IMR-90 (cell line): ENCODE measurements around the gene APOH. TPM values are rescaled to one million over a fixed set of nuclear protein-coding genes. Genes with fewer than 3 reads are reported as not detected.

Experiments used
- ATAC-seq: fragments of 200-7000 bp; cut with Tn5 transposase; 2 replicates; pipeline ENCODE4 v1.9.1; 2020; ENCODE audit warnings: low read depth, mild to moderate bottlenecking, moderate library complexity
- BruUV-seq: library from RNA; stranded (reverse); fragments of 400-500 nt; replicated peaks from 2 replicates; lab custom pipeline; 2021; lab: Mats Ljungman, UMichigan
- CTCF ChIA-PET: fragments of 300-600 bp; formaldehyde crosslinking; extraction: SDS; loops from one replicate; lab custom pipeline; 2021; ENCODE audit warnings: antibody characterized with exemption; lab: Yijun Ruan, JAX
- POLR2A ChIA-PET: fragments of 300-600 bp; sonication (Branson Sonifier 250); formaldehyde crosslinking; loops from one replicate; lab custom pipeline; 2022; ENCODE audit warnings: antibody characterized with exemption; ENCODE audit not compliant: unreplicated experiment; lab: Charles Lee
- DNase-seq: peaks from one replicate; pipeline ENCODE4 v3.0.0; 2013
- H2AFZ ChIP-seq: replicated peaks from 2 replicates; pipeline ENCODE3; 2013; ENCODE audit warnings: low read length, mild to moderate bottlenecking; ENCODE audit not compliant: poor library complexity
- H2AK5ac ChIP-seq: 2 replicates; pipeline ENCODE4 v1.6.1; 2013; ENCODE audit warnings: low read depth, low read length, inconsistent platforms
- H2AK9ac ChIP-seq: replicated peaks from 2 replicates; pipeline ENCODE3; 2013; ENCODE audit warnings: mild to moderate bottlenecking, low read depth, low read length, moderate library complexity; ENCODE audit not compliant: poor library complexity
- H2BK120ac ChIP-seq: 2 replicates; pipeline ENCODE4 v1.6.1; 2013; ENCODE audit warnings: low read depth, low read length, inconsistent platforms
- H2BK15ac ChIP-seq: 3 replicates; pipeline ENCODE4 v1.6.1; 2013; ENCODE audit warnings: low read depth, low read length, inconsistent platforms
- H2BK20ac ChIP-seq: 2 replicates; pipeline ENCODE4 v1.6.1; 2013; ENCODE audit warnings: low read depth, mild to moderate bottlenecking, inconsistent platforms, low read length, moderate library complexity
- H2BK5ac ChIP-seq: 2 replicates; pipeline ENCODE4 v1.6.1; 2013; ENCODE audit warnings: mild to moderate bottlenecking, low read depth, low read length, inconsistent platforms; ENCODE audit not compliant: poor library complexity, severe bottlenecking
- H3K14ac ChIP-seq: replicated peaks from 2 replicates; pipeline ENCODE4 v1.6.1; 2013; ENCODE audit warnings: low read depth, low read length, inconsistent platforms
- H3K18ac ChIP-seq: 2 replicates; pipeline ENCODE4 v1.6.1; 2013; ENCODE audit warnings: low read depth, low read length, control low read depth
- H3K23ac ChIP-seq: 2 replicates; pipeline ENCODE4 v1.6.1; 2013; ENCODE audit warnings: low read depth, low read length, inconsistent platforms
- H3K27ac ChIP-seq: 2 replicates; pipeline ENCODE4 v1.5.1; 2013; ENCODE audit warnings: mild to moderate bottlenecking, control low read depth, low read length; ENCODE audit not compliant: insufficient read depth
- H3K27me3 ChIP-seq: 2 replicates; pipeline ENCODE4 v1.6.1; 2013; ENCODE audit warnings: low read length; ENCODE audit not compliant: control insufficient read depth, insufficient read depth
- H3K36me3 ChIP-seq: 2 replicates; pipeline ENCODE4 v1.6.1; 2013; ENCODE audit warnings: low read length, mixed read lengths; ENCODE audit not compliant: control insufficient read depth, insufficient read depth
- H3K4ac ChIP-seq: 2 replicates; pipeline ENCODE4 v1.6.1; 2013; ENCODE audit warnings: low read depth, low read length, inconsistent platforms
- H3K4me1 ChIP-seq: 2 replicates; pipeline ENCODE4 v1.6.1; 2013; ENCODE audit warnings: low read length, mixed read lengths; ENCODE audit not compliant: control insufficient read depth, insufficient read depth
- H3K4me2 ChIP-seq: 2 replicates; pipeline ENCODE4 v1.6.1; 2013; ENCODE audit warnings: low read depth, mild to moderate bottlenecking, control low read depth, low read length, moderate library complexity
- H3K4me3 ChIP-seq: 2 replicates; pipeline ENCODE4 v1.5.1; 2013; ENCODE audit warnings: low read depth, mild to moderate bottlenecking, control low read depth, low read length, moderate library complexity; ENCODE audit not compliant: insufficient read depth
- H3K56ac ChIP-seq: 2 replicates; pipeline ENCODE4 v1.6.1; 2013; ENCODE audit warnings: low read length, inconsistent platforms; ENCODE audit not compliant: insufficient read depth; ENCODE audit errors: extremely low read depth
- H3K79me1 ChIP-seq, 2 experiments: 2 replicates each; pipeline ENCODE4 v1.6.1; 2013; ENCODE audit warnings: low read length in 2 of 2, inconsistent platforms in 1 of 2, low read depth in 1 of 2
- H3K9ac ChIP-seq: 2 replicates; pipeline ENCODE4 v1.6.1; 2013; ENCODE audit warnings: low read depth, low read length, control low read depth
- H3K9me1 ChIP-seq: 2 replicates; pipeline ENCODE4 v1.6.1; 2013; ENCODE audit warnings: low read length, inconsistent platforms; ENCODE audit not compliant: insufficient read depth
- H3K9me3 ChIP-seq: 2 replicates; pipeline ENCODE4 v1.6.1; 2013; ENCODE audit warnings: low read length; ENCODE audit not compliant: control insufficient read depth, insufficient read depth
- H4K20me1 ChIP-seq: 2 replicates; pipeline ENCODE4 v1.6.1; 2013; ENCODE audit warnings: low read length, inconsistent platforms; ENCODE audit not compliant: insufficient read depth
- H4K5ac ChIP-seq: 2 replicates; pipeline ENCODE4 v1.6.1; 2013; ENCODE audit warnings: mild to moderate bottlenecking, low read depth, low read length, control low read depth
- H4K8ac ChIP-seq, 2 experiments: 2 replicates each; pipeline ENCODE4 v1.6.1; 2013; ENCODE audit warnings: low read depth in 2 of 2, low read length in 2 of 2, control low read depth in 1 of 2, inconsistent platforms in 1 of 2
- H4K91ac ChIP-seq: 2 replicates; pipeline ENCODE4 v1.6.1; 2013; ENCODE audit warnings: low read depth, low read length, inconsistent platforms; ENCODE audit not compliant: insufficient read depth
- BHLHE40 ChIP-seq: fragments of 150-350 bp; IDR thresholded peaks from 2 replicates; pipeline ENCODE4 v1.6.1; 2016; ENCODE audit warnings: mild to moderate bottlenecking, low read depth, low read length
- CEBPB ChIP-seq: IDR thresholded peaks from 2 replicates; pipeline ENCODE4 v1.6.1; 2012; ENCODE audit warnings: low read depth, low read length, improper control_type of control experiment
- CHD1 ChIP-seq: IDR thresholded peaks from 2 replicates; pipeline ENCODE4 v1.6.1; 2012; ENCODE audit warnings: low read depth, low read length, improper control_type of control experiment
- ELK1 ChIP-seq: fragments of 150-350 bp; IDR thresholded peaks from 2 replicates; pipeline ENCODE4 v1.6.1; 2016; ENCODE audit warnings: low read depth, mild to moderate bottlenecking, low read length, moderate library complexity, borderline replicate concordance
- MAFK ChIP-seq: IDR thresholded peaks from 2 replicates; pipeline ENCODE4 v1.6.1; 2012; ENCODE audit warnings: low read depth, low read length, improper control_type of control experiment
- MXI1 ChIP-seq: IDR thresholded peaks from 2 replicates; pipeline ENCODE4 v1.6.1; 2012; ENCODE audit warnings: low read depth, mild to moderate bottlenecking, low read length, moderate library complexity, borderline replicate concordance
- POLR2A ChIP-seq: IDR thresholded peaks from 2 replicates; pipeline ENCODE4 v1.6.1; 2012; ENCODE audit warnings: mild to moderate bottlenecking, low read depth, low read length
- RAD21 ChIP-seq: IDR thresholded peaks from 2 replicates; pipeline ENCODE4 v1.6.1; 2012; ENCODE audit warnings: low read length, improper control_type of control experiment
- RCOR1 ChIP-seq: IDR thresholded peaks from 2 replicates; pipeline ENCODE4 v1.6.1; 2012; ENCODE audit warnings: mild to moderate bottlenecking, low read length, improper control_type of control experiment; ENCODE audit not compliant: insufficient replicate concordance
- RFX5 ChIP-seq: IDR thresholded peaks from 2 replicates; pipeline ENCODE4 v1.8.0; 2012; ENCODE audit warnings: low read depth, mild to moderate bottlenecking, low read length, moderate library complexity
- SMC3 ChIP-seq: fragments of 150-350 bp; IDR thresholded peaks from 2 replicates; pipeline ENCODE4 v1.6.1; 2016; ENCODE audit warnings: low read depth, mild to moderate bottlenecking, antibody characterized with exemption, low read length, moderate library complexity
- WGBS, 2 experiments: methylation state at CpG; one replicate each; pipeline versions ENCODE4 v1.1.5 to v1.1.7; 2013; ENCODE audit warnings: missing lambda C conversion rate in 2 of 2; ENCODE audit not compliant: insufficient read length in 1 of 2; ENCODE audit errors: extremely low coverage in 2 of 2; 5-methylcytosine and 5-hydroxymethylcytosine counted together
- dilution Hi-C: fragments of 300-500 bp; cut with HindIII; formaldehyde crosslinking; loops from one replicate; pipeline ENCODE4 v1.14.3; 2018; ENCODE audit warnings: low sequenced_read_pairs; ENCODE audit not compliant: unreplicated experiment
- in situ Hi-C: fragments of 300-500 bp; cut with MboI; formaldehyde crosslinking; loops from 3 replicates; pipeline ENCODE4 v1.14.3; 2019; ENCODE audit warnings: low sequenced_read_pairs, inconsistent platforms, mixed read lengths
- intact Hi-C: fragments of 100-400 bp; cut with micrococcal nuclease; formaldehyde crosslinking; loops from 2 replicates; pipeline ENCODE4 v1.10.0; 2022
- polyA plus RNA-seq, 3 experiments: library from polyadenylated mRNA; depleted of rRNA; stranded (reverse); fragments of >200 nt; gene quantifications; 2 replicates each; pipeline ENCODE4 v1.2.3, GENCODE V29; 2012; ENCODE audit warnings: low replicate concordance in 1 of 3
- total RNA-seq: library from RNA; depleted of rRNA; stranded (reverse); fragments of >200 nt; gene quantifications from 2 replicates; pipeline ENCODE4 v1.2.3, GENCODE V29; 2012
- TF ChIP-seq, protein P1 (sequence below): conservative IDR thresholded peaks from 2 replicates; pipeline ENCODE4 v1.5.1; 2012; ENCODE audit warnings: mild to moderate bottlenecking, low read depth, low read length, improper control_type of control experiment

Gene APOH
- total and polyA plus RNA-seq, 2 of the 4 experiments (the other 2 are of a cell fraction): not detected

- Histone ChIP-seq H4K8ac (no peak overlapping the region), H3K14ac (no peak overlapping the region), H2AFZ (no peak overlapping the region), H2AK9ac (no peak overlapping the region), H4K20me1 (no peaks in the 10 kb centered on the region), H3K79me1 (no peaks in the 10 kb centered on the region), H3K4me3 (no peak overlapping the region), H2BK120ac (no peak overlapping the region), H2BK20ac (no peak overlapping the region), H3K4me1 (no peaks in the 10 kb centered on the region), H3K23ac (no peak overlapping the region), H2BK5ac (no peak overlapping the region), H3K4ac (no peak overlapping the region), H3K9me1 (no peaks in the 10 kb centered on the region; the same call in 1 of the 2 replicates), H2BK15ac (no peak overlapping the region), H3K4me2 (no peak overlapping the region), H4K91ac (no peak overlapping the region), H3K27me3 (peaks cover 17% of the 10 kb centered on the region), H3K56ac (no peak overlapping the region), H3K18ac (no peak overlapping the region), H3K9ac (no peak overlapping the region), H3K27ac (no peak overlapping the region), H3K36me3 (no peaks in the 10 kb centered on the region), H3K9me3 (no peaks in the 10 kb centered on the region), H2AK5ac (no peak overlapping the region), H4K5ac (no peak overlapping the region)
- intact Hi-C loops: no loop called here
- ChIA-PET POLR2A (no interaction called here), CTCF (no interaction called here)
- ATAC-seq (no peak), DNase-seq (no peak)
- TF ChIP-seq ELK1: no peak
- no peak for TF ChIP-seq BHLHE40
- no peak for TF ChIP-seq CEBPB
- no peak for TF ChIP-seq RCOR1
- TF ChIP-seq CHD1: no peak
- TF ChIP-seq SMC3: no peak
- no peak for TF ChIP-seq MXI1
- TF ChIP-seq, protein P1, sequence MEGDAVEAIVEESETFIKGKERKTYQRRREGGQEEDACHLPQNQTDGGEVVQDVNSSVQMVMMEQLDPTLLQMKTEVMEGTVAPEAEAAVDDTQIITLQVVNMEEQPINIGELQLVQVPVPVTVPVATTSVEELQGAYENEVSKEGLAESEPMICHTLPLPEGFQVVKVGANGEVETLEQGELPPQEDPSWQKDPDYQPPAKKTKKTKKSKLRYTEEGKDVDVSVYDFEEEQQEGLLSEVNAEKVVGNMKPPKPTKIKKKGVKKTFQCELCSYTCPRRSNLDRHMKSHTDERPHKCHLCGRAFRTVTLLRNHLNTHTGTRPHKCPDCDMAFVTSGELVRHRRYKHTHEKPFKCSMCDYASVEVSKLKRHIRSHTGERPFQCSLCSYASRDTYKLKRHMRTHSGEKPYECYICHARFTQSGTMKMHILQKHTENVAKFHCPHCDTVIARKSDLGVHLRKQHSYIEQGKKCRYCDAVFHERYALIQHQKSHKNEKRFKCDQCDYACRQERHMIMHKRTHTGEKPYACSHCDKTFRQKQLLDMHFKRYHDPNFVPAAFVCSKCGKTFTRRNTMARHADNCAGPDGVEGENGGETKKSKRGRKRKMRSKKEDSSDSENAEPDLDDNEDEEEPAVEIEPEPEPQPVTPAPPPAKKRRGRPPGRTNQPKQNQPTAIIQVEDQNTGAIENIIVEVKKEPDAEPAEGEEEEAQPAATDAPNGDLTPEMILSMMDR: no peak
- no peak for TF ChIP-seq RAD21
- no peak for TF ChIP-seq POLR2A
- TF ChIP-seq RFX5: no peak
- no peak for TF ChIP-seq MAFK
- BruUV-seq: no TSS peak
- 79% methylated on average over 2 of the region's 5 CpGs; no CpG with 5 or more reads in 1 of the 2 experiments for WGBS, 2 experiments
- dilution Hi-C loops: no loop called here
- in situ Hi-C loops: no loop called here
Observed at GRCh38 chr17:66222798-66223350, 6.3 kb downstream of the APOH start.
